GM19035 (cell line): ENCODE results near the gene RAB40B.
A peak's percentile ranks its signal among the peaks of the same experiment; 100 is the strongest.

Experiments used
- ATAC-seq: cut with Tn5 transposase; IDR thresholded peaks from one replicate; pipeline ENCODE4 v1.9.1; 2021; ENCODE audit not compliant: unreplicated experiment

RAB40B gene

DNA sequence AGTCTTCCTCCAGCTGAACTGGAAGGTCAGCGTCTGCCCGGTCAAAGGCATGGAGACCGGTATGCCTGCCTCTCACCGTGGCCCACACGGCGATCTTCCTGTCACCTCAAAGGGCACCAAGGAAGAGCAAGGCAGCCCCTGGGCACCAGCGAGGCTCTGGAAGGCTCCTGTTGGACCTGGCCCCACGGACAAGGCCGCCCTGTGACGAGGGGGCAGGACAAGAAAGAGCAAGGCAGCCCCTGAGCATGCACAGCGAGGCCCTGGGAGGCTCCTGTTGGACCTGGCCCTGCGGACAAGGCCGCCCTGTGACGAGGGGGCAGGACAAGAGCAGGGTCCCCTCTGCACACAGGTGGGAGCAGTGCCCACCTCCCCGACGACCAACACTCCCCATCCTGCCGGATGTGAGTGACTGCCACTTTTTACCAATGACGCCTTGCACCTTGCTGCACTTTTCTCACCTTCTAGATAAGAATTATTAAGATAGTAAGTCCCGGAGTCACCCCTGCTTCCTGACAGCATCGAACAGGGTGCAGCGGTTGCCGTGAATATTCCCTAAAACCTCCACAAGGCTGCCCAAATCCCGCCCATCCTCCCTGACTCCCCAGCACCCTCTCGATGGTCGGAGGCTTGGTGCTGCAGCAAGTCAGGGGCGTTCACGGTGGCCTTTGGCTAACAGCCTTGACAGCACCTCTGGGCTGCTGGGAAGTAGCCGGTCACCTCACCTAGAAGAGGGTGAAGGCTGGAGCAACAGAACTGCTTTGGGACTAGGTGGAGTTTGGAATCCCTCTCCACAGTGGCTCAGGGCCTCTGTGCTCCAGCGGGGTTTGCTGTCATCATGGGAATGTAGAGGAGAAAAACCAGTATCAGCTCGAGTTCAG, 44.6 kb downstream of the RAB40B start:
- no peak for ATAC-seq

- ATAC-seq, result no peak
Observed at GRCh38 chr17:82650723-82651122, 47.8 kb downstream of the RAB40B start.

GRCh38 chr17:82649501-82650261, 48.8 kb downstream of the RAB40B start:
- no peak for ATAC-seq

- no peak for ATAC-seq
Observed at GRCh38 chr17:82648742-82649331, 49.7 kb downstream of the RAB40B start.

DNA sequence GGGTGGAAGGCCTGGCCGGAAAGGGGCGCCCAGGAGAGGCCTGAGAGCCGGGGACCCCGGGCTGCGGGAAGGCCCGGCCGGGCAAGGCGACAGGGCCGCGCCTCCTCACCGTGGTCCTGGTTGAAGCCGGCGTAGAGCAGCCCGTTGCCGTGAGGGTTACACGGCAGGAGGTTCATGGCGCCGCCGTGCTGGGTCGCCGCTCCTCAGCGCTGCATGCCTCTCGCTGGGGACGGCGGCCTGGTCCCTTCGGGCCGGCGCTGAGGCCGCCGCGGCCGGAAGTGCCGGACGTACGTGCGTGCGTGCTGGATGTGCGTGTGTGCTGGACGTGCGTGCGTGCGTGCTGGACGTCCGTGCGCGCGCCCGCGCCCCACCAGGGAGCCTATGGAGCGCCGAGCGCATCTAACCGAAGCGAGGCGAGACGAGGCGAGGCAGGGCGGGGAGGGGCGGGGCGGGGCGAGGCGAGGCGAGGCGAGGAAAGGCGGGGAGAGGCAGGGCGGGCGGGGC, 50.3 kb downstream of the RAB40B start, which contains the start of gene WDR45B:
WDR45B (minus strand) TSS at position 280 of the 504 bp plus-strand sequence; CDS start at position 176, 104 bp downstream.
- ATAC-seq, result peak; percentile 82

- peak; percentile 29 for ATAC-seq
Observed at GRCh38 chr17:82647593-82648164, 50.8 kb downstream of the RAB40B start.

DNA sequence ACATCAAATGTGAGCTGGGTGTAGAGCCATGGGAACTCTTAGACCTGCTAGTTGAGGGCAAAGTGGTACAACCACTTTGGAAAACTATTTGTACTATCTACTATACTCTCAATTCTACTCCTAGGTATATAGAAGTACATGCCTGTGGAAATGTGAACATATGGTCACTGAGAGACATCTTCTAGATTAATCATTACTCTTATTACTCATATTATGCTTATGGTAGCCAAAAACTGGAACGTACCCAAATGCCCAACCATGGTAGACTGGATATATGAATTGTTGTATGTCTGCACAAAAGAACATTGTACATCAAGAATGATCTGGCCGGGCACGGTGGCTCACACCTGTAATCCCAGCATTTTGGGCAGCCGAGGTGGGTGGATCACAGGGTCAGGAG, 53.0 kb downstream of the RAB40B start:
- ATAC-seq, result no peak

- ATAC-seq, result no peak
Observed at GRCh38 chr17:82644148-82644547, 54.4 kb downstream of the RAB40B start.

GRCh38 chr17:82642022-82642421, 56.5 kb downstream of the RAB40B start:
- ATAC-seq, result no peak

GRCh38 chr17:82640036-82640435, 58.5 kb downstream of the RAB40B start:
- ATAC-seq, result no peak

- no peak for ATAC-seq
Observed at GRCh38 chr17:82639628-82640027, 58.9 kb downstream of the RAB40B start.

- ATAC-seq, result no peak
Observed at GRCh38 chr17:82638183-82638773, 60.2 kb downstream of the RAB40B start.

GRCh38 chr17:82636626-82637598, 61.6 kb downstream of the RAB40B start:
- no peak for ATAC-seq

DNA sequence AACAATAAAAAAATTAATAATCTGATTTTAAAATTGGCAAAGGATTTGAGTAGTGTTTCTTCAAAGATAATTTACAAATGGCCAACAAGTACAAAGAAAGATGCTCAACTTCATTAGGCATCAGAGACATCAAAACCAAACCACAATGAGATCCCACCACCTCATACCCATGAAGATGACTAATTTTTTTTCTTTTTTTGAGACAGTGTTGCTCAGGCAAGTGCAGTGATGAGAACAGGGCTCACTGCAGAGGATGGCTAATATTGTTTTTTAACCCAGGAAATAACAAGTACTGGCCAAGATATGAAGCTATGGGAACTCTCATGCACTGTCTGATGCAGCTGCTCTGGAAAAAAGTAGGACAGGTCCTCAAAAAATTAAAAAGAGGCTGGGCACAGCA, 65.2 kb downstream of the RAB40B start:
- ATAC-seq, result no peak

GRCh38 chr17:82632451-82632850, 66.0 kb downstream of the RAB40B start:
- no peak for ATAC-seq

DNA sequence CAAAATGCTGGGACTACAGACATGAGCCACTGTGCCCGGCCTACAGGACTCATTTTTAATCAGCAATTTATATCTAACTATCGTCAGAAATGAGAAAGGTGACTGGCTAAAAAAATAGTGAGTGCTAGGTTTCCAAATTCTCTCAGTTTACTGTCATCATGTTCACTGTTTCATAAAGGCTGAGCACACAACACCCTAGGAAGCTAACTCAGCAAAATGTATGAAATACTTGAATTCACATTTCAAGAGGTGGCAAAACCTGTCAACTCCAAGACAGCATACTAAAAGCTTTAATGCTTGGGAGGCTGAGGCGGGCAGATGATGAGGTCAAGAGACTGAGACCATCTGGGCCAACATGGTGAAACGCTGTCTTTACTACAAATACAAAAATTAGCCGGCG, 67.0 kb downstream of the RAB40B start:
- no peak for ATAC-seq

DNA sequence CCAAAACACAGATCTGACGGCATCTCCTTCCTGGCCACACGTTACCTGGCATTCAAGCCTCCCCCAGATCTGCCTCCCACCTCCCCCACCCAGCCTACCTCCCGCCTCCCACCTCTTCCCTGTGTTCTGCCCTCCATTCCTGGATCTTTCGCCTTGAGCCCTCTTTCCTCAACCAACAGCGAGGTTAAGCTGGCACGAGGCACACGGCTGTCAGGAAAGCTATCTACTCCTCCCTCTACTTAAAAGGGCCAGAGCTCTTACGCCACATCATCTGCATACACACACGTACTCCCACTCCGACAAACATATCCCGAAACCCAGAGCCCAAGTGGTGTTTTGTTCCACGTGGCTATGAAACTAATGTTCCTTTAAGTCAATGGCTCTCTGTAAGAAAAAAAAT, 68.3 kb downstream of the RAB40B start:
- no peak for ATAC-seq

- ATAC-seq, result no peak
Observed at GRCh38 chr17:82629748-82630147, 68.8 kb downstream of the RAB40B start.

DNA sequence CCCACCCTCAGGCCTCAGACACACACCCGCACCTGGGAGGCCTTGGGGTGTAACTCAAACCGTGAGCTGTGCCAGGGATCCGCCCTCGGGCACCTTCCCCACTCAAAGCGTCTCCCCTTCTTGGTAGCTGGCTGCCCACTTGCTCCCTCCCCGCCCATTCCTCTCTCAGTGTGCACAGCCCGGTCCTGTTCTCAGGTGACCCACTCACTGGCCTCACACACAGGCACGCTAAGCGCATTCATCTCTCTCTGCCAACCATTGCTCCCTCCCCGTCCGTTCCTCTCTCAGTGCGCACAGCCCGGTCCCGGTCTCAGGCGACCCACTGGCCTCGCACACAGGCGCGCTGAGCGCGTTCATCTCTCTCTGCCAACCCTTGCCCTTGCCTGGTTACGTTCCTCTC, 71.1 kb downstream of the RAB40B start:
- ATAC-seq, result no peak

- no peak for ATAC-seq
Observed at GRCh38 chr17:82623707-82624106, 74.8 kb downstream of the RAB40B start.
